K562 (cell line): Measurements from ENCODE around the gene CCDC117. TPM values are rescaled to one million over a fixed set of nuclear protein-coding genes. Genes with fewer than 3 reads are reported as not detected.

Experiments used
- ATF2 ChIP-seq: sonication (generic); formaldehyde crosslinking; IDR thresholded peaks from 2 replicates; pipeline ENCODE4 v1.8.1; 2022; ENCODE audit warnings: missing genetic modification reagents
- BCLAF1 ChIP-seq, 2 experiments: fragments of 450-650 bp in 1 of 2; IDR thresholded peaks; 2 replicates each; pipeline ENCODE4 v1.6.1; 2011 to 2017; ENCODE audit warnings: low read depth in 2 of 2, antibody characterized with exemption in 1 of 2, borderline replicate concordance in 1 of 2, low read length in 1 of 2, mild to moderate bottlenecking in 1 of 2, mixed read lengths in 1 of 2; ENCODE audit not compliant: control insufficient read depth in 1 of 2
- CBX3 ChIP-seq, 2 experiments: IDR thresholded peaks; 1 replicate in 1 of 2; 2 replicates in 1 of 2; pipeline ENCODE4 v1.6.1; 2012; ENCODE audit warnings: inconsistent platforms in 2 of 2, low read length in 2 of 2, borderline replicate concordance in 1 of 2, control low read depth in 1 of 2
- CTCF ChIP-seq, 3 experiments: IDR thresholded peaks in 2 of 3; conservative IDR thresholded peaks in 1 of 3; 2 replicates each; pipeline ENCODE4 v1.5.1; 2011 to 2012; ENCODE audit warnings: low read length in 3 of 3, mild to moderate bottlenecking in 3 of 3, control low read depth in 2 of 3, improper control_type of control experiment in 1 of 3, inconsistent platforms in 1 of 3, low read depth in 1 of 3, mixed read lengths in 1 of 3, moderate library complexity in 1 of 3; ENCODE audit not compliant: insufficient read depth in 2 of 3
- FOXA3 ChIP-seq, 2 experiments: fragments of 450-650 bp in 1 of 2; sonication (generic) in 1 of 2; formaldehyde crosslinking; IDR thresholded peaks in 1 of 2; conservative IDR thresholded peaks in 1 of 2; 2 replicates each; pipeline versions ENCODE4 v1.4.0 to v1.8.0; 2020 to 2022; ENCODE audit warnings: mild to moderate bottlenecking in 2 of 2, missing genetic modification reagents in 1 of 2
- IRF9 ChIP-seq: fragments of 450-650 bp; IDR thresholded peaks from 2 replicates; pipeline ENCODE4 v1.6.1; 2016; ENCODE audit warnings: missing biosample characterization, missing genetic modification characterization
- KHSRP ChIP-seq: fragments of 450-650 bp; IDR thresholded peaks from 2 replicates; pipeline ENCODE4 v1.6.1; 2017
- MLX ChIP-seq, 2 experiments: fragments of 450-650 bp in 1 of 2; sonication (generic) in 1 of 2; formaldehyde crosslinking; conservative IDR thresholded peaks; 2 replicates each; pipeline versions ENCODE4 v1.4.0 to v1.8.1; 2020 to 2022; ENCODE audit warnings: mild to moderate bottlenecking in 1 of 2, missing genetic modification reagents in 1 of 2
- MNT ChIP-seq, 2 experiments: fragments of 450-650 bp; conservative IDR thresholded peaks; 2 replicates each; pipeline ENCODE4 v1.6.1; 2017; ENCODE audit warnings: mild to moderate bottlenecking in 2 of 2, moderate library complexity in 2 of 2
- POLR2AphosphoS2 ChIP-seq: IDR thresholded peaks from 2 replicates; pipeline ENCODE4 v1.6.1; 2012; ENCODE audit warnings: low read length, improper control_type of control experiment
- SP2 ChIP-seq: IDR thresholded peaks from 2 replicates; pipeline ENCODE4 v1.6.1; 2011; ENCODE audit warnings: mild to moderate bottlenecking, low read depth, low read length, moderate library complexity; ENCODE audit not compliant: poor library complexity, severe bottlenecking; ENCODE audit errors: extremely low read depth
- ZBTB9 ChIP-seq: fragments of 450-650 bp; formaldehyde crosslinking; IDR thresholded peaks from 2 replicates; pipeline ENCODE4 v1.4.0; 2020; ENCODE audit warnings: mild to moderate bottlenecking, moderate library complexity
- ZEB2 ChIP-seq: fragments of 450-650 bp; IDR thresholded peaks from 2 replicates; pipeline ENCODE4 v1.6.1; 2016
- polyA plus RNA-seq, 8 experiments: library from polyadenylated mRNA; depleted of rRNA in 4 of 8; stranded (reverse) in 5 of 8; unstranded in 3 of 8; fragments of >200 nt; fragmentation: Nextera tagmentation in 2 of 8; fragmentation: Illumina TruSeq in 1 of 8; extraction: Ambion mirVana in 2 of 8; extraction: Trizol in 1 of 8; gene quantifications; 2 replicates each; pipeline versions ENCODE4 v1.2.1 to v1.2.3, GENCODE V29; 2011 to 2014; ENCODE audit warnings: inconsistent platforms in 1 of 8, missing spikeins in 1 of 8
- total RNA-seq, 7 experiments: library from RNA; depleted of rRNA in 6 of 7; stranded (reverse); fragments of >200 nt in 6 of 7; fragmentation: Illumina TruSeq in 2 of 7; extraction: Trizol in 2 of 7; gene quantifications; 2 replicates each; pipeline versions ENCODE4 v1.2.1 to v1.2.3, GENCODE V29; 2011 to 2021; ENCODE audit warnings: low replicate concordance in 1 of 7

Gene CCDC117
- total and polyA plus RNA-seq, 9 of the 15 experiments (the other 6 are each of a cell fraction or from before 2014, with no cell fraction given): 5.7 to 23.3 (median 15.8) TPM

- no peak for TF ChIP-seq MLX (CRISPR knock-in tag; conservative IDR thresholded peaks at IDR 0.05)
- TF ChIP-seq FOXA3 (CRISPR knock-in tag; conservative IDR thresholded peaks at IDR 0.05 in 1 of 2, IDR thresholded peaks at IDR 0.05 in 1 of 2): no peak
- TF ChIP-seq CTCF (IDR thresholded peaks at IDR 0.05 in 2 of 3, conservative IDR thresholded peaks at IDR 0.05 in 1 of 3; ENCODE audit: insufficient read depth in 2 of 3, low read depth in 1 of 3, low read length in 3 of 3): no peak
- no peak for TF ChIP-seq ATF2 (CRISPR knock-in tag)
- TF ChIP-seq ZEB2: no peak
- TF ChIP-seq MNT (conservative IDR thresholded peaks at IDR 0.05): peak; percentile 69 to 71
- TF ChIP-seq IRF9 (tag): no peak
- TF ChIP-seq KHSRP: no peak
- no peak for TF ChIP-seq BCLAF1 (IDR thresholded peaks at IDR 0.05; ENCODE audit: borderline replicate concordance in 1 of 2, control insufficient read depth in 1 of 2, low read depth in 2 of 2, low read length in 1 of 2)
- TF ChIP-seq CBX3 (IDR thresholded peaks at IDR 0.05; ENCODE audit: borderline replicate concordance in 1 of 2, low read length in 2 of 2): no peak
- TF ChIP-seq POLR2AphosphoS2: no peak
- TF ChIP-seq SP2: no peak
- TF ChIP-seq ZBTB9 (CRISPR knock-in tag): no peak
Observed at GRCh38 chr22:28801845-28802594, 29.5 kb downstream of the CCDC117 start (continued).
